DLD1 (cell line): ENCODE results near the gene ERC1.
"Not testable (repeated sequence)": the region's sequence is repeated elsewhere in the genome, so short reads cannot be mapped to it uniquely, and the experiment has no call there.

ENCODE experiments used
- in situ Hi-C: cut with HindIII; loops from 2 replicates; pipeline ENCODE4 v1.10.0; 2017; ENCODE audit warnings: low sequenced_read_pairs

Gene ERC1

DNA sequence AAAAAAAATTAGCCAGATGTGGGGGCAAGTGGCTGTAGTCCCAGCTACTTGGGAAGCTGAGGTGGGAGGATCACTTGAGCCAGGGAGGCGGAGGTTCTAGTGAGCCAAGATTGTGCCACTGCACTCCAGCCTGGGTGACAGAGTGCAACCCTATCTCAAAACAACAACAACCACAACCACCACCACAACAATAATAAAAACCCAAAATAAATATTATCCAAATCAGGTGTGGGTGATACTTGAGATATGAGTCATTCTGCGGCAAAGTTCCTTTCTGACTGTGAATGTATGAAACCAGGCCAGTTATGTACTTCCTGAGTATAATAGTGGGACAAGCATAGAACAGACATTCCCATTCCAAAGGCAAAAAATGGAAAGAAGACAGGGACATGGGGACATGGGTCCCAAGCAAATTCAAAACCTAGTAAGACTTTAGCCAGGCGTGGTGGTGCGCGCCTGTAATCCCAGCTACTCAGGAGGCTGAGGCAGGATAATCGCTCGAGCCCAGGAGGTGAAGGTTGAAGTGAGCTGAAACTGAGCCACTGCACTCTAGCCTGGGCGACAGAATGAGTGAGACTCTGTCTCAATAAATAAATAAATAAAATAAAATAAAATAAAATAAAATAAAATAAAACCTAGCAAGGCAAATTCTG, 9.7 kb upstream of the ERC1 start:
- in situ Hi-C loops: no loop called here

DNA sequence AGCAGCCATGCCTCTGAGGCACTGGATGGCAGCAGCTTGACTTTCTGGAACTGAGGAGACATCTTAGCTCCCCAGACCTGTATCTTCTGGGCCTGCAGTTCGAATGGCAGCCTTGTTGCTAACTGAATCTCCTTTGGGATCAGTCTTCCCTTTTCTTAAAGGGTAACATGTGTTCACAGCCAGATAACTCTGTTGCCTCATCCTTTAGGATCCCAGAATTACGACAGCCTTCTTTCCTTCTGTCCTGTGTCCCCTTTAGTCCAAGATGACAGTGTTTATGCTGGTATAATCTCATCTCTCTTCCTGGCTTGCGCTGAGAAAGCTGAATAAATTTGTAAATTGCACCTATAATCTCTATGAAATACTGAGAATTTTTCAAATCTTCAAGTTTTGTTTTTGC, 9.1 kb upstream of the ERC1 start:
- in situ Hi-C loops: no loop called here

DNA sequence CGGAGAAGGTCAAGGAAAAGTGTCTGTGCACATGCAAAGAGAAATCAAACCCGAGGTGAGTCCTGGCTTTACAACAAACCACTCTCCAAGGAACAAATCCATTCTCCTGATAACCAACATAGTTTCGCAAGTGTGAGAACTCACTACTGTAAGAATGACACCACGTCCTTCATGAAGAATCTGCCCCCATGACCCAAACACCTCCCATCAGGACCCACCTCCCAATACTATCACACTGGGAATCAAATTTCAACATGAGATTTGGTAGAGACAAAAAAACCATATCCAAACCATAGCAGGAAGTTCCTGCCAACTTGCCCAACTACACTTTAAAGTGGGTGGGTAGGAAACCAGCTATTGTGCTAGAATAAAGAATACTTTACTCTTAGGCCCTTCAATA, 2.4 kb upstream of the ERC1 start:
- in situ Hi-C loops: no loop called here

DNA sequence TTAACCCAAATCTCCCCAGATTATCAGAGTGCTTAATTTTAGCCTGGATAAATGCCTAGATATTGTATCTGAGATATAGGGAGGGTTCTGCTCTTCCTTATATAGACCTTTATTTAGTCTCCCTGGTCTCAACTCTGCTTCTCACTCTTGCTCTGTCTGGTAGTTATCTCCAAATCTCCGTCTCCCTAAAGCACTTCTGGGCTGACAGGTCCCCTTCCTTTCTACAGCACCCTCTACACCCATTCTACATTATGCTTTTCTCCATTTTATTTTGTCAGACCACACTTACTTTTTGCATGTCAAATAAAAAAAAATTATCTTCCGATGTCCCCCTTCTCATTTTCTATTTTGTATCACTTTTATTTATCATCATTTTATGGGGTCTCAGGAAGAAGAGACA, 2.0 kb upstream of the ERC1 start:
- in situ Hi-C loops: no loop called here

DNA sequence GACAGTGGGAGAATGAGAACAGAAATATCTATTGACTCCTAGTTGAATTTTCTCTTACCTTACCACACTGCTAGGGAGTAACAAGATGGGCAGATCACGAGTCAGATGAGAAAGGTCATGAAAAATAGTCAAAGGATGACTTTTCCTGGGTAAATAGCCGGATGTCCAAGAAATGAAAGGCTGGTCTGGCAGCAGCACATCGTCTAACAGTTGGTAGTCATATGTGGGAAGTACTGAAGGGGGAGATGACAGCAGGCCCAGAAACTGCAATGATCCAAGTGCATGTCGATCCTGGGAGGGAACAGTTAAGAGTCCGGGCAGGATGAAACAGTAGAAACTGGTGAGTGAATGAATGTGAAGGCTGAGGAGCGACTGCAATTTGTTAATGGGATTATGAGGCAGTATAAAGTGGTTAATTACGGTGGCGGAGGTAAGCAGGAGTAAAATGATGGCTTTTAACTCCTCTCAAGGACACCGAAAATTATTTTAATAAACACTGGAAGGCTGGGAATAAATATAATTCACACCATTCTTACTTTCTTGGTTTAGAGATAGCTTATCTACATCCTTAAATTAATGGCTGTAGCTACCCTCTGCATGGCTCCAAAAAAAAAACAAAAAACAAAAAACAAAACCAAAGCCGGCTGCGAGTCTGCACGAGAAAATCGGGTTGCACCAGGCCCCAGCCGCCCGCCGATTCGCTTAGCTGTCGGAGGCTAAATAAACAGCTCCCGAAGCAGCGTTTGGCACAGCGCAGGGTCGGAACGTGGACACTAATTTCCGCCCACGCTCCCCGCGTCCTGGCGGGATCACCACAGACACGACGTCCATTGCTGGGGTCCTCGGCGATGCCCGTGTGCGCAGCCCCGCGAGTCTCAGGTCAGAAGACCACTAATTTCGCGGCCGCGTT, 1.0 kb upstream of the ERC1 start:
- in situ Hi-C loops: no loop called here

DNA sequence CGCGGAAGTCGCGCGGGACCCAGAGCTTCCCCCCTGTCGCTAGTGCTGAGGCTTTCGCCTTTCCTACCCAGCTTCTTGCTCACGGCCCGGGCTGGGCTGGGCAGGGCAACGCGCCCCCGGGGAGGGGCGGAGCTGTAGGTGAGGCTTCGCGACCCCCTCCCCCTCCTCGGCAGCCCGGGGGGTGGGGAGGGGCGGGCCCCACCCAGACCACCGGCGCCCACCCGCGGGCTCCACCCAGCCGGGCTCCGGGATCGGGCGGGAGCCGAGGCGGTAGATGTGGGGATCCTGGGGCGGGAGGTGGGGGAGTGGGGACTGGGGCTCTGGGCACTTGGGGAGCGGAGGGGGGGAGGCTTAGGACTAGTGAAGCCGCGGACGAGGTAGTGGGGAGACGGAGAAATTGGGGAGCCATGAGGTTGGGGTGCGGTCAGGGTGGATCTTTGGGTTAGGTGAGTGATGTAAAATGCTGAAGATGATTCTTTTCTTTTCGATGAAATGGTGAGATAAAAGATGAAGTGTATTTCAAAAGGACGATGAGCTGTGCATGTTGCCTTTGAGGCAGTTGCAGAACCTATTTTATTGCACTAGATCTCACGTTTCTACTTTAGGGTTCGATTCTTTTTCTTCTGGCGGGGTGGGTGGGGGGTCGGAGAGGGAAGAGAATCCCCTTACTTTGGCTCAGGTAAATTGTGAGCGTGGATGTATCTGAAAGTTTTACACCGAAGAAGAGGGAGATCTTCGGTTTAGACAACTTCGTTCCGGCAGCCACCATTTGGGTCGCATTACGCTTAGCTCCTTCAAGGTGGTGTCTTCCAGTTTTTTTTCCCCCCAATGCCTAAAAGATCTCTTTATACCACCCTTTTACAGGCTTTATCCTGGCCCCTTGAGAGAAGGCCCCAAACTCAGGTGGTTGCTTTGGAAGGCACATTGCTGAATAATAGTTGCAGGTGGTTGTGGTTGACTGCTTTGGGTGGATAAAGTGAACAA, 619 bp downstream of the ERC1 start:
- in situ Hi-C loops: no loop called here

DNA sequence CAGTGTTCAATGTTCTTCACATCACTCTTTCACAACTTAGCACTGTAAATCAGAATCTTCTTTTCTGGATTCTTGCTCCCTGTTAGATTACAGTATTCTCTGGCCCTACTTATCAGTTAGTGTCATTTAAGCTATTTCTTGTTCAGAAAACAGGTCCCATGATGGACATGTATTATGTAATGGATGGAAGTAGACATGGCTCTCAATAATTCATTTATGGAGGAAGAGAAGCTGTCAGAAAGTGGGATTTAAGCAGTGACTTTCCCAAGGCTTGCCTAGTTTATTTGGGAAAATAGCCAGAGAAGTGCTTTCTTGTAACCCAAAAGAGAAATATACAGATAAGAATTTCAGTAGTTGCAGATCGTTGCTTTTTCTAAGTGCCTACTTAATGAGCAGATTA, 1.6 kb downstream of the ERC1 start:
- in situ Hi-C loops: no loop called here

DNA sequence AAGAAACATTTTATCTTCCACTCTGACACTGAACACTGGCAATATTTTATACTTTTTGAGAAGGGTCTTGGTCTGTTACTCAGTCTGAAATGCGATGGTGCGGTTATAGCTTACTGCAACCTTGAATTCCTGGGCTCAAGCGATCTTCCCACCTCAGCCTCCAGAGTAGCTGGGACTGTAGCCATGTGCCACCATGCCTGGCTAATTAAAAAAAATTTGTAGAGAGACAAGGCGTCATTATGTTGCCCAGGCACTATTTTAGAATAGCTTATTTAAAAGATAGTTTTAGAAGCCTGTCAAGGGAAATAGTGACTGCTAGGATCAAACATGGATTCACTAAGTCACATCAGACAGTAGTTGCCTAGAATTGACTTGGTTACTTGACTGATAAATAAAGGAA, 5.9 kb downstream of the ERC1 start:
- in situ Hi-C loops: no loop called here

DNA sequence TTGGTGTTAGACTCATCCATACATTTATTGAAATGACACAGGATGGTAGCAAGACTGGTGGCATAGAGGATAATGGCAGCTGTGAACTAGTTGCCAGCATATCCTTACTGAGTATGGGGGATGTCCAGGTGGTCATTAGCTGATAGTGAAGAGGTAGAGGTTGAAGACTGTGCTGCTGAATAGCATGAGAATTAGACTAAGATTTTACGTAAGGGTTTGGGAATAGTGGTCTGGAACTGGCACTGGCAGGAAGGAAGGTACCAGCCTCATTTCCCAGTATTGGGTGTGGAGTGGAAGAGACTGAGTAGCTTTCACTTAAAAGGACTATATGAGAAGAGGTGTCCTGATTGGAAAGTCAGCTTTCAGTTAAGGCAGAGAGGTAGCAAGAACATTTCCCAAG, 6.5 kb downstream of the ERC1 start:
- in situ Hi-C loops: no loop called here

DNA sequence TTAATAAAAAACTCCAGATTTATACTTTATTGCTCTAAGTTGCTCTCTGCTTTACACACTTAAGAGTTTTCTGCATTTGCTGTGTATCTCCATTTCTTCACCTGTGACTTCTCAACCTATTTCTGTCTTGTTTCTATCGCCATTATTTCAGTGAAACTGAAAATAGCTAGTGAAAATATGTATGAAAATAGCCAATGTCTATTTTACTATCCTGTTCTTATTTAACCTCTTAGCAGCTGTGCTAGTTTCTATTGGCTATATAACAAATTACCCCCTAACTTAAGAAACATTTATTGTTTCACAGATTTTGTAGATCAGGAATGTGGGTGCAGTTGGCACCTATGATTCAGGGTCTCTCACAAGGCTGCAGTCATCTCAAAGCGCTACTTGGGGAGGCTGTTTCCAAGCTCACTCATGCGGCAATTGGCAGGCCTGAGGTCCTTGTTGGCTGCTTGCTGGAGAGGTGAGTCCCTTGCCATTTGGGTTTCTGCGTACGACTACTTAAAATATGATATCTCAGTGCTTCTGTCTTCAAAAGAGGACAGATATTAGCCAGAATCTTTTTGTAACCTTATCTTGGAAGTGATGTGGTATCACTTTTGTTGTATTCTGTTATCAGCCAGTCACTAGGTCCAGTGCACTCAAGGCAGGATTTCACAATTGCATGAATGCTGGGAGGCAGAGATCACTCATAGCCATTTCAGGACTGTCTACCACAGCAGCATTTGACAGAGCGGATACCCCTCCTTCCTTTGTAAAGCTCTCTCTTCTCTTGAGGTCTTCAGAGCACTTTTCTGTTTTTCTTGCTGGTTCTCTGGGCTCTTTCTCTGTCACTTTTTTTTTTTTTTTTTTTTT, 7.2 kb downstream of the ERC1 start:
- in situ Hi-C loops: no loop called here

DNA sequence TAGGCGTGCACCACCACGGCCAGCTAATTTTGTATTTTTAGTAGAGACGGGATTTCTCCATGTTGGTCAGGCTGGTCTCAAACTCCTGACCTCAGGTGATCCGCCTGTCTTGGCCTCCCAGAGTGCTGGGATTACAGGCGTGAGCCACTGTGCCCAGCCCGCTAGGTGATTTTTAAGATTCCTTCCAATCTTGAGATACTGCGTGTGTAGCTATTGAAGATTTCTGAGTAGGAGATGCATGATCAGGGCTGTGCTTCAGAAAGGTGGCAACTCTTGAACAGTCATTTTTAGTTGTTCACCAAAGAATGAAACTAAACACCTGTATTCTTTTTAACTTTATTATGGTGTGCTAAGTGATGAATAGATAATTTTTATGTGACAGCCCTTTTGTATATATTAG, 8.7 kb downstream of the ERC1 start:
- in situ Hi-C loops: not testable (repeated sequence)

DNA sequence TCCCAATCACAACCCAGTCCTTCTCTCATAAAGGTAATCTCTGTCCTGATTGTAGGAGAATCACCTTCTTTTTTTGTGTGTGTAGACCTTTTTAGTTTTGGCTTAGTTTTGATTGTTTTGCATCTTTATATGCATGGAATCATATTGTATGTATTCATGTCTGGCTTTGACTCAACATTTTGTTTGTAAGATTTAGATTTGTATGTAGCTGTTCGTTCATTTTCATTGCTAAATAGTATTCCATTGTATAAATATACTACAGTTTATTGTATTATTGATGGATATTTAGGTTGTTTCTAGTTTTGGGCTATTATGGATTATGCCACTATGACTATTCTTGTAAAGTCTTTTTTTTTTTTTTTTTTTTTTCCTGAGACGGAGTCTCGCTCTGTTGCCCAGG, 10.5 kb downstream of the ERC1 start:
- in situ Hi-C loops: no loop called here

DNA sequence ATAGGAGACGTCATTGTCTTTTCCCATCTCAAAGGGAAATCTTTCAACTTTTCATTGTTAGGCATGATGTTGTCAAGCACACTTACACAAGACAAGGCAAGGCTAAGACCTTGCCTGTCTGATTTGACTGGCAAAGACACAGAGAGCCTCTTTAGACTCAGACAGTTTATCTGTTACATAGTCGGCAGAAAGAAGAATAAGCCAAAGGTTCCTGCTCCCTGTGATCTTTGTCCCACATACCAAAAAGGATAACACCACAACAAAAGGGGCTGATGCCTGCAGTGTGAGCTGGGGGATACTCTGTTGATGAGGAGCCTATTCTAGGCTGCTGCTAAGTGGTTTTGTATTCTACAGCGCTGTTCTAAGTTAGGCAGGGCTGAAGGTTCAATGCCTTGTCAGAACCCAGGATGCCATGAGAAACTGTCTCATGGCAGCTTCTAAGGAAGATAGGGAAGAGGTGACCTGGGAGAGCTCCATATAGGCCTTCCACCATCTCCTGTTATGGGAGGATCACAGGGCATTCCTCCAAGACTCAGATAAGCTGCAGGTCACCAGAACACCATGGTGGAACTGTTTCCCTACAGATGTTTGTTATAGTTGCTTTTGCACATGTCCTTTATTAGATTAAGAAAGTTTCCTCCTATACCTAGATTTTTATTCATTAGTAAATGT, 12.7 kb downstream of the ERC1 start:
- in situ Hi-C loops: no loop called here

DNA sequence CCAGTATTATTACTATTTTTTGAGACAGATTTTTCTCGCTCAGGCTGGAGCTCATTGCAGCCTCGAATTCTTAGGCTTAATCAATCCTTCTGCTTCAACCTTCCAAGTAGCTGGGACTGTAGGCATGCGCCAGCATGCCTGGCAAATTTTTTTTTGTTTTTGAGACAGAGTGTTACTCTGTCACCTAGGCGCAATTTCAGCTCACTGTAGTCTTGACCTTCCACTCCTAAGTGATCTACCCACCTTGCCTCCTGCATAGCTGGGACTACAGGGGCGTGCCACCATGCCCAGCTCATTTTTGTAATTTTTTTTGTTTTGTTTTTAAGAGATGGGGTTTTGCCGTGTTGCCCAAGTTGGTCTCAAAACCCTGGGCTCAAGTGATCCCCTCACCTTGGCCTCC, 15.2 kb downstream of the ERC1 start:
- in situ Hi-C loops: no loop called here

DNA sequence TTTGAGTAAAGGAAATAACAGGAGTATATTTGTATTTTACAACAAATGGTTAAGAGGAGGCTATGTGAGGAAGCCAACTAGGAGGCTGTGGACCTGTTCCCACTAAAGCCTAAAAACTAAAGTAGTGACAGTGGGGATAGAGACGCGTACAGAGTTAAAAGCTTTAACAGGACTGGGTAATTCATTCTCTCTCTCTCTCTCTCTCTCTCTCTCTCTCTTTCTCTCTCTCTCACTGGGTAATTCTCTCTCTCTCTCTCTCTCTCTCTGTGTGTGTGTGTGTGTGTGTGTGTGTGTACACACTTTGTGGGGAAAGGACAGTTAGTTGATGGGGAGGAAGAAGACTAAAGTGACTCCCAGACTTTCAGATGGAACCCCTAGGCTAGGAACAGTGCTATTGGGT, 16.3 kb downstream of the ERC1 start:
- in situ Hi-C loops: no loop called here

DNA sequence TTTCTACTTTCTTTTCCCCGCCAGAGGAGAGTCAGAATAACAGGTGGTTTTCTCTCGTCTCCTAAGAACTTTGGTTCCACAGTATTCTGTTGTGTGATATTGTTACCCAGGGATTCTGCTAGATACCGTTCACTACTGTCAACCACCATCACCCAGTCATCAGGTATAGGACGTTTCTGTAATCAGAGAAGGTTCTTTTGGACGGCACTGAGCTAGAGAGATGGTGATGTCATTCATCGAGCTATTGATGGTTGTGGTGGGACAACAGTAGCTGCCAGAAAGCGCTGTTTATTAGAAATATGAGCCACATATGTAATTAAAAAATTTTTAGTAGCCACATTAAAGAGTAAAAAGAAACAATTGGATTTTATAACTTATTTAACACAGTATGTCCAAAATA, 17.0 kb downstream of the ERC1 start:
- in situ Hi-C loops: no loop called here

DNA sequence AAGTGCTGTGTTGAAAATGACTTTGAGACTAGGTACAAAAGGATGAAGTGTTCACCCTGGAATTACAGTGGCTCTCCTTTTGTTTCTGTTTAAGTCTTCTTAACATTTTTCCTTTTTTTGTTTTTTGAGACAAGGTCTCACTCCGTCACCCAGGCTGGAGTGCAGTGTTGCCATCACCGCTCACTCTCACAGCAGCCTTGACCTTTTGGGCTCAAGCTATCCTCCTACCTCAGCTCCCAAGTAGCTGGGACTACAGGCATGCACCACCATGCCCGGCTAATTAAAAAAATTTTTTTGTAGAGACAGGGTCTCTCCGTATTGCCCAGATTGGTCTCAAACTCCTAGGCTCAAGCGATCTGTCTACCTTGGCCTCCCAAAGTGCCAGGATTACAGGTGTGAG, 20.1 kb downstream of the ERC1 start:
- in situ Hi-C loops: no loop called here

DNA sequence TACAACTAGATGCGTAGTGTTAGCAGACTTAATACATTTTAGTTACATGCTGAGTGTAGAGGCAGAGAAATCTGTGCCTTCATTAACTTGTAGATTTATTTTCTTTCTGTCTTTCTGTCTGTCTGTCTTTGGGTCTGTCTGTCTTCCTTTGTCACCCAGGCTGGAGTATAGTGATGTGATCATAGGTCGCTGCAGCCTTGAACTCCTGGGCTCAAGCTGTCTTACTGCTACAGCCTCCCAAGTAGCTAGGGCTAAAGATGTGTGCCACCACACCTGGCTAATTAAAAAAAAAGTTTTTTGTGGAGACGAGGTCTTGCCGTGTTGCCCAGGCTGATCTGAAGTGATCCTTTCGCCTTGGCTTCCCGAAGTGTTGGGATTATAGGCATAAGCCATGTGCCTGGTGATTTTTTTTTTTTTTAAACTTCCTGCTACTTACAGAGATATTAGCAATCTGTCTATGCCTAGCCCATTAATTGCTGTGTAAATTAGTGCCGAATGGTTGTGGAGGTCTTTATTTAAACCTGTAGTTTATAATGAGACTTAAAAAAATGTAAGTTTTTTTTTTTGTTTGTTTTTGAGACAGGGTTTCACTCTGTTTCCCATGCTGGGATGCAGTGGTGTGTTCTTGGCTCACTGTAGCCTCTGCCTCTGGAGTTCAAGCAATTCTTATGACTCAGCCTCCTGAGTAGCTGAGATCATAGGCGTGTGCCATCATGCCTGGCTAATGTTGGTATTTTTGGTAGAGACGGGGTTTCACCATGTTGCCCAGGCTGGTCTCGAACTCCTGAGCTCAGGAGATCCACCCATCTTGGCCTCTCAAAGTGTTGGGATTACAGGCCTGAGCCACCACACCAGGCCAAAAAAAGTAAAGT, 22.8 kb downstream of the ERC1 start:
- in situ Hi-C loops: no loop called here

DNA sequence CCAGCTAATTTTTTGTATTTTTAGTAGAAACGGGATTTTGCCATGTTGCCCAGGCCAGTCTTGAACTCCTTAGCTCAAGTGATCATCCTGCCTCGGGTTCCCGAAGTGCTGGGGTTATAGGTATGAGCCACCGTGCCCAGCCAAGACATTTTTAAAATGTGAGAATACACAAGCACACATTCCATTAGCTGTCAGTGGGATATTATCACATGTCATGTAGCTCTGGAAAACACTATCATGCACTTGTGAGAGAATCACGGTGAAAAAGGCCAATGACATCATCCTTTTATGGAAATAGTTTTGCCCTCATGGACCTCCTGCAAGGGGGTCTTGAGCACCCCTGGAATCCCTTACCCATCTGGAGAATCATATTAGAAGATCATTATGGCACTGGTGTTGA, 28.3 kb downstream of the ERC1 start:
- in situ Hi-C loops: no loop called here
